Measurements from ENCODE around the gene DOK7. TPM values are rescaled to one million over a fixed set of nuclear protein-coding genes. Genes with fewer than 3 reads are reported as not detected.

The DOK7 gene
- total RNA-seq, 1 donor from 2014 or later: not detected

DNA sequence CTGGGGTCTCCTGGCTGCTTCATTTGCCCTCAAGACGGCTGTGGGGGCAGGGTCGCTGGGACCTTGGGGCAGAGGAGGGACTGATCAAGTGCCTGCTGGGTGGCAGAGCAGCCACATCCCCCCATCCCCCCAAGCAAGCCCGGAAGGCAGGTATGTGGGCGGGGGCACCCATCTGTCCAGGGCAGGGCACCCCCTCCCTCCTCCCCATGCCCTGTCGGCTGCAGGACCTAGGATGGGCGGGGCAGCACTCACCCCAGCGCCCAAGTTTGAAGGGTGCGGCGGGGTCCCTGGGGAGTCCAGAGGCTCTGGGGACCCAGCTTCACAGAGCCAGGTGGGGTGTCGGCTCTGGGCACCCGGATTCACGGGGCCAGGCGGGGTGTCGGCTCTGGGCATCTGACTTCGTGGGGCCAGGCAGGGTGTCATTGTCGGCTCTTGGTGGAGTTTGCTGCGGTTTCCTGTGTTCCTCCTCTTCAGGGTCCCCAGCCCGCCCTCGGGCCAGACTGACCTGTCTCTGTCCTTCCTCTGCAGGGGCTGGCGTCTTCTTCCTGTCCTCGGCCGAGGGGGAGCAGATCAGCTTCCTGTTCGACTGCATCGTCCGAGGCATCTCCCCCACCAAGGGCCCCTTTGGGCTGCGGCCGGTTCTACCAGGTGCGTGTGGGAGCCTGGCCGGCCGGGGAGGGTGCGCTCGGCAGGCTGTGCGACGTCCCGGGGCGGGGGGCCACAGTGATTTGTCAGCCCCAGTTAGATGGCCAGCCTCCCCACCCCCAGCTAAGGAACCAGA is 22.1 kb downstream of the DOK7 start:
- Mint-ChIP-seq H3K4me1 (no peaks in the 10 kb centered on the region), H3K27me3 (peaks cover 25% of the 10 kb centered on the region), H3K4me3 (no peak overlapping the region), H3K27ac (no peak overlapping the region), H3K9me3 (no peaks in the 10 kb centered on the region), H3K36me3 (ENCODE audit: low read depth) (no peaks in the 10 kb centered on the region)
- intact Hi-C loops (cut with micrococcal nuclease): no loop called here
- DNase-seq: no peak

DNA sequence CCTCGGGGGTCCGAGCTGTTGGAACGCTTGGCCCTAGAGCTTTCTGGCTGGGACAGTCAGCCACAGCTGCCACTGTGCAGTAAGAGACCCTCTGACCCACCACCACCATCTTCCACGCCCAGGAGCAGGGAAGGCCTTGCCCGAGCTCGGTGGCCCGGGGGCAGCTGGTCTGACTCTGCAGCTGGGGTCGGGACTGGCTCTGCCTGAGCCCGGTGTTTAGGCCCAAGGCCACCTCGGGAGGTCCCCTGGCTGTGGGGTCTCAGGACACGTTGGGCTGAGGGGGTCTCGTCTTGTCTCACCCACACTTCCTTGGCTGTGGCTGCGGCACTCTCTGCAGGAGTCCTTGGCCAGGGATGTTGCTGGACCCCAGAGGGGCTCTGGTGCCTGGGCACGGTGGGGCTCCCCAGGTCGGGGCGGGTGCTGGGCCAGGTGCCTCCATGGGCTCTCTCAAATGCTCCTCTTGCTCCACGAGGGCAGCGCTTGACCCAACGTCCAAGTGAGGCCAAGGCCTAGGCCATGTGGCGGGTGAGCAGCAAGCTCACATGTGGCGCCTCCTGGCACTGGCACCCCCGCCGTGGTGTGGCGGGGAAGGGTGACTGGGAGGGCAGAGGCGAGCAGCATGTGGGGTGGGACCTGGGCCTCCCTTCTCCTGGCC is 22.9 kb downstream of the DOK7 start:
- H3K36me3 Mint-ChIP-seq (ENCODE audit: low read depth): no peaks in the 10 kb centered on the region
- no peak for DNase-seq
- H3K4me3 Mint-ChIP-seq: no peak overlapping the region
- intact Hi-C loops (cut with micrococcal nuclease): no loop called here
- H3K4me1 Mint-ChIP-seq: no peaks in the 10 kb centered on the region
- H3K9me3 Mint-ChIP-seq: no peaks in the 10 kb centered on the region
- peaks cover 24% of the 10 kb centered on the region for H3K27me3 Mint-ChIP-seq
- H3K27ac Mint-ChIP-seq: no peak overlapping the region

DNA sequence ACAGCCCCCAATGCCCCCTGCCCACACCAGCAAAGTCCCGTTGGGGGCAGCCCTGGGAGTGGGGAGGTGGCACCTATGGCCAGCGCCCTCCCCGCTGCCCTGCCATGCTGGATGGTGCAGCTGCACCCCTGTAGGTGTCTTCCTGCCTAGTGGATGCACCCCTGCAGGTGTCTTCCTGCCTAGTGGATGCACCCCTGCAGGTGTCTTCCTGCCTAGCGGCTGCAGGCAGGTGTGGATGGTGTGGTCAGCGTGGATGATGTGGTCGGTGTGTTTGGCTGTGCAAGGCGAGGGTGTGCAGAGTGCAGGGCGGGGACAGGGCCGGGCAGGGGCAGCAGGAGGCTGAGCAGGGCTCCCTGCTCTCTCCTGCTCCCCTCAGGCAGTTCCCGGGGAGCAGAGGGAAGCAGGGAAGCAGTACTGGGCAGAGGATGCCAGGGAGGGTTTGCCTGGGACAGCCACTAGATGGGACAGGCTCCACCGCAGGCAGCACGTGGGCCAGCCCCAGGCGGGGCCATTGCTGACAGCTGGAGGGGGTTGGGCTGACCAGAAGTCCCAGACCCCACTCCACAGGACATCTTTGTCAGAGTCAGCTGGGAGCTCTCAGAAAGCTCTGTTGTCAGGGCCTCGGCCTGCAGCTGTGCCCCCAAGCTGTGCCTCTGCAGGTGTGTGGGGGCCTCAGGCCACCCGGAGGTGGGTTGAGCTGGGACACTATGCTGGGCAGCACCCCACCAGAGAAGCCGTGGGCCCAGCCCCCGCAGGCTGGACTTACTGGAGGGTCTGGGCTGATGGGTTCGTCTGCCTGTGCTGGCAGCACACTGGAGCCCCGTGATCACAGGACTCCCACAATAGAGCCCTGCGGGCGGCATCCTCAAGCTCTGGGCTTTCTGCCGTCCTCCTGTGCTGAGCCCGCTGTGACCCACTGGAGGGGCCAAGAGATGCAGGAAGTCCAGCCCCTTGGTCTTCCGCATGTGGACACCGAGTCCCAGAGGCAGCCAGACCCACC is 23.7 kb downstream of the DOK7 start:
- H3K36me3 Mint-ChIP-seq (ENCODE audit: low read depth): no peaks in the 10 kb centered on the region
- no peak overlapping the region for H3K27ac Mint-ChIP-seq
- no peaks in the 10 kb centered on the region for H3K4me1 Mint-ChIP-seq
- intact Hi-C loops (cut with micrococcal nuclease): no loop called here
- DNase-seq: no peak
- peaks cover 21% of the 10 kb centered on the region for H3K27me3 Mint-ChIP-seq
- H3K4me3 Mint-ChIP-seq: no peak overlapping the region
- H3K9me3 Mint-ChIP-seq: no peaks in the 10 kb centered on the region

DNA sequence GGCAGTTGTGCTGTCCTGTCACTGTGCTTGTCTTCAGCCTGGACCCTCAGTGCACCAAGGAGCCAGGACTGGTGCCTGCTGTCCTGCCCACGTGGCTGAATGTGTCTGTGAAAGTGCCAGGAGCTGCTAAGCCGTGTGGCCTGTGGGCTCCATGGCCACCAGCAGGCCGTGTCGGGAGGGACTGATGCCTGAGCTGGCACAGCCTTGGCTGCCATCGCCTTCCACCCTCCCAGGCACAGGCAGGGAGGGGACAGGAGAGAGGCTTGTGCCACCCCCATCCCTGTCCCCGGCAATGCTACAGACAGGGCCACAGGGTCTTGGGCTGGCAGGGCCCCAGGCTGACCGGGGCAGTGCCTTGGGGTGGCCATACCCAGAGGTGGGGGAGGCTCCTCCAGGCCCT is 24.8 kb downstream of the DOK7 start:
- Mint-ChIP-seq H3K9me3 (no peaks in the 10 kb centered on the region), H3K36me3 (ENCODE audit: low read depth) (no peaks in the 10 kb centered on the region), H3K27ac (no peak overlapping the region), H3K4me3 (no peak overlapping the region), H3K27me3 (peaks cover 21% of the 10 kb centered on the region), H3K4me1 (no peaks in the 10 kb centered on the region)
- intact Hi-C loops (cut with micrococcal nuclease): no loop called here
- no peak for DNase-seq

DNA sequence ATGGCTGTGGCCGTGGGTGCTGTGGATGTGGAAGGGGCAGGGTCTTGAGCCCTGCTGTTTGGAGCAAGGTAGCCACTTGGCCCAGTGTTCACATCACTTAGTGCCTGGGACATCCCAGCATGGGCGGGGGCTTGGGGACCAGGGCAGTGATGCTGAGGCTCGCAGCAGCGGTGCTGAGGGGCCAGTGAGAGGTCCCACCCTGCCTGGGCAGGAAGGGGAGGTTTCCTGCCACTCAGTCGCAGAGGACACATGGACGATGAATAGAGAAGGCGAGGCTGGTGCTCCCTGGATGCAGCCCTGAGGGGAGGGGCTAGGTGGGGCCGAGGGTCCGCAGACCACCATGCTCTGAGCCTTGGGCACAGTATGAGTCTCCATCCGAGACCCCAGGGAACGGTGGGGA is 25.7 kb downstream of the DOK7 start:
- H3K9me3 Mint-ChIP-seq: no peaks in the 10 kb centered on the region
- H3K4me3 Mint-ChIP-seq: no peak overlapping the region
- H3K27ac Mint-ChIP-seq: no peak overlapping the region
- H3K4me1 Mint-ChIP-seq: no peaks in the 10 kb centered on the region
- no peaks in the 10 kb centered on the region for H3K36me3 Mint-ChIP-seq (ENCODE audit: low read depth)
- intact Hi-C loops (cut with micrococcal nuclease): no loop called here
- peaks cover 21% of the 10 kb centered on the region for H3K27me3 Mint-ChIP-seq
- no peak for DNase-seq

DNA sequence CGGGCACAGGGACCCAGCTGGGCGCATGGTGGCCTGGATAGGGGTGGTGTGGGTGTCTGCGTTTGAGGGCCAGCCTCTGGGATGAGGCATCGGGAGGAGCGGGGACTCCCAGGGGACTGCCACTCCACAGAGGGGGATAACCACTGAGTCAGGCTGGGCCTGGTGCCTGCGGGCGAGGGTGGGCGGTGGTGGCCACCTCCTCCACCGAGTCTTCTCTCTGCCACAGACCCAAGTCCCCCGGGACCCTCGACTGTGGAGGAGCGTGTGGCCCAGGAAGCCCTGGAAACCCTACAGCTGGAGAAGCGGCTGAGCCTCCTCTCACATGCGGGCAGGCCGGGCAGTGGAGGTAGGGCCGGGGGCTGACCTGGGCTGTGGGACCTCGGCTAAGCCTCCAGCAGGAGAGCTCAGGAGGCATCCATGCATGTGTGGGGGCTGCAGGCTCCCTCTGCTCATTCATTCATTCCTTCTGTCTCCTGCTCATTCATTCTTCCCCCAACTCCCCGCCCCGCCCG is 26.4 kb downstream of the DOK7 start:
- intact Hi-C loops (cut with micrococcal nuclease): no loop called here
- Mint-ChIP-seq H3K27ac (no peak overlapping the region), H3K36me3 (ENCODE audit: low read depth) (no peaks in the 10 kb centered on the region), H3K4me3 (no peak overlapping the region), H3K4me1 (no peaks in the 10 kb centered on the region), H3K27me3 (peaks cover 21% of the 10 kb centered on the region), H3K9me3 (no peaks in the 10 kb centered on the region)
- no peak for DNase-seq

DNA sequence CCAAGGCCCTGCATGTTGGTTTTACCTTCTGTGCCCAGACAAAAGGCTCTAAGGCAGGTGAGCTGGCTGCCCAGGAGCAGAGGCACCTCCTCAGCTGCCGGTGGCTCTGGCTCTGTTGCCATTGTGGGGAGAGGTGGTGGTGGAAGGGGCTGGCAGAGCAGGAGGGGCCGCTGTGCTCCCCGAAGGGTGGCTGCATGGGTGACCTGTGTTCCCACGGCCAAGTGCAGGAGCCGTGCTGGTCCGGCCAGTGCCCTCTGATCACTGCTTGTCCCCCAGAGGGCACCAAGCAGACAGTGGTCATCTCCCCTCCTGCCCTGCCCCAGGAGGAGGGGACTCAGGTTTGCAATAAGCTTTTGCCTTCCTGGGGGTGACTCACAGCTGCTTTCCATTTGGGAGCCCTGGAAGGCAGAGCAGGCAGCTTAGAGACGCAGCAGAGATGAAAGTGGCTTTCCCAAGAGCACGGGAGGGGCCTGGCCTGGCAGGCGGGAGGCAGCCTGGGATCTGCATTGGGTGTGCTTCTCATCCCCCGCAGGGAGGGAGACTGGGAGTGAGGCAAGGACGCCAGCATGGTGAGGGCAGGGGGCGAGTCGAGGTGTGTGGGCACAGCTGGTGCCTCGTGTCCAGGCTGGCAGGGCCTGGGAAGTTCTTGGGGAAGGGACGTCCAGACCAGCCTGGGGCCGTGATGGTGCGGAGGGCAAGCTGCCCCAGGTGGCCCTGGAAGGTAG is 28.7 kb downstream of the DOK7 start:
- no peaks in the 10 kb centered on the region for H3K36me3 Mint-ChIP-seq (ENCODE audit: low read depth)
- no peaks in the 10 kb centered on the region for H3K4me1 Mint-ChIP-seq
- no peak overlapping the region for H3K4me3 Mint-ChIP-seq
- H3K27me3 Mint-ChIP-seq: peaks cover 16% of the 10 kb centered on the region
- no peaks in the 10 kb centered on the region for H3K9me3 Mint-ChIP-seq
- intact Hi-C loops (cut with micrococcal nuclease): no loop called here
- DNase-seq: no peak
- H3K27ac Mint-ChIP-seq: no peak overlapping the region

DNA sequence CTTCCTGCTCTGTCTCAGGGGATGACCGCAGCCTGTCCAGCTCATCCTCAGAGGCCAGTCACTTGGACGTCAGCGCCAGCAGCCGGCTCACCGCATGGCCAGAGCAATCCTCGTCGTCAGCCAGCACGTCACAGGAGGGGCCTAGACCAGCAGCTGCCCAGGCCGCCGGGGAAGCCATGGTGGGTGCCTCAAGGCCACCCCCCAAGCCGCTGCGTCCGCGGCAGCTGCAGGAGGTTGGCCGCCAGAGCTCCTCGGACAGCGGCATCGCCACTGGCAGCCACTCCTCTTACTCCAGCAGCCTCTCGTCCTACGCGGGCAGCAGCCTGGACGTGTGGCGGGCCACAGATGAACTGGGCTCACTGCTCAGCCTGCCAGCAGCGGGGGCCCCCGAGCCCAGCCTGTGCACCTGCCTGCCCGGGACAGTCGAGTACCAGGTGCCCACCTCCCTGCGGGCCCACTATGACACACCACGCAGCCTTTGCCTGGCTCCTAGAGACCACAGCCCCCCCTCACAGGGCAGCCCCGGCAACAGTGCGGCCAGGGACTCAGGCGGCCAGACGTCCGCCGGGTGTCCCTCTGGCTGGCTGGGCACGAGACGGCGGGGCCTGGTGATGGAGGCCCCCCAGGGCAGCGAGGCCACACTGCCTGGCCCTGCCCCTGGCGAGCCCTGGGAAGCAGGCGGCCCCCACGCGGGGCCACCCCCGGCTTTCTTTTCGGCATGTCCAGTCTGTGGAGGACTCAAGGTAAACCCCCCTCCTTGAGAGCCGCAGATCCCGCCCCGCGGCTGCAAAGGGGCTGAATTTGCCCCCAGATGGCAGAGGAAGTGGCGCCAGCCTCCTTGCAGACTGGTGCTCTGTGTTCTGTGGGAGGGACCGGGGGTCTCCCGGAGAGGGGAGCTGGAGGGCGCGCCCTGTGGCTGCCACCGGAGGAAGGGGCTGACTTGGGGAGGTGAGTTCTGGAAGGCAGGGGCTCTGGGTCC is 29.9 kb downstream of the DOK7 start:
- no peaks in the 10 kb centered on the region for H3K36me3 Mint-ChIP-seq (ENCODE audit: low read depth)
- peaks cover 16% of the 10 kb centered on the region for H3K27me3 Mint-ChIP-seq
- intact Hi-C loops (cut with micrococcal nuclease): no loop called here
- DNase-seq: no peak
- no peaks in the 10 kb centered on the region for H3K9me3 Mint-ChIP-seq
- H3K27ac Mint-ChIP-seq: no peak overlapping the region
- H3K4me1 Mint-ChIP-seq: no peaks in the 10 kb centered on the region
- no peak overlapping the region for H3K4me3 Mint-ChIP-seq

DNA sequence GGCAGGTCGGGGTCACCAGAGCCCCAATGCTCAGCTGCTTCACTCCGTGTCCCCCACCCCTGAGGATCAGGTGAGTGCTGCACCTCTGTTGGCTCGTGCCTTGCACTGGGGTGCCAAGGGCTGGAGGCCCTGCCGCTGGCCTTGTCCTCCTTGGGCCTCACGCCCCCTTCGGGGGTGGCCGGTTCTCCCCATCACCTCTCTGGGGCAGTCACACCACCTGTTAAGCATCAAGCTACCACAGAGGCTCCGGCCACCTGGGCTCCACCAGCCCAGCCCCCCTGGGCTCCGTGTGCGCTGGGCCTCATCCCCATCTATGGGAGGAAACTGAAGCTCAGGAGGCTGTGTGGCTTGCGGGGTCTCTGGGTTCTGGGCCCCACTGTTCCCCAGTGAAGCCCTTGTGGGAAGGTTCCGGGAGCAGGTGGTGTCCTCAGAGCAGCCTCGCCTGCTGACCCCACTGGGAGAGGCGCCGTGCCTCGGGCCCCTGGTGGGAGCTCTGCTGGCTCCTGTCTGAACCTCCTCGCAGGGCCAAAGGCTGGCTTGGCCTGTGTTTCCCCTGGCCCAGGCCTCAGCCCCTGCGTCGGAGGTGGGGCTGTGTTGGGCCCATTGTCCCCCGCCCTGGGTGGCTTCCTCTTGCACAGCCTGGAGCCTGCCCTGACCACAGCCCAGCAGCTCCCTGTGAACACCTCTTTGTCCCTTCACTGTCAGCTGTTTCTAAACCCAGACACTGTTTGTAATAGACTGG is 30.8 kb downstream of the DOK7 start:
- Mint-ChIP-seq H3K4me1 (no peaks in the 10 kb centered on the region), H3K4me3 (no peak overlapping the region), H3K27me3 (peaks cover 14% of the 10 kb centered on the region), H3K9me3 (no peaks in the 10 kb centered on the region), H3K27ac (no peak overlapping the region), H3K36me3 (ENCODE audit: low read depth) (no peaks in the 10 kb centered on the region)
- no peak for DNase-seq
- intact Hi-C loops (cut with micrococcal nuclease): no loop called here

DNA sequence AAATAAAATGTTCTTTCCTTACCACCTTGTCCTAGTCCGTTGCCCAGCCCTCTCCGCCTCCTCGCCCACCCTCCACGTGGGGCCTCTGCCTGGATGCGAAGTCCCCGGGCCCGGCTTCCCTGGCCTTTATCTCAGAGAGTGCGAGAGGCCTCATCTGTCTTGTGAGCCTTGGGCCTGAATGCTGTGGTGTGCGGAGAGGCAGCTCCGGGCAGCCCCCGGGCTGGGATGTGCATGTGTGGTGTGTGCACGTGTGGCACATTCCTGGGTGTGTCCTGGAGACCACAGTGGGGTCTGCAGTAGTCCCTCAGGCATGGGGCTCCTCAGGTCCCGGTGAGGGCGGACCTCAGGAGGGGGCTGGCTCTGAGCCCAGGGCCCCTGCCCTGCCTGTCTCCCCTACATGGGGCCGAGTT is 31.4 kb downstream of the DOK7 start:
- DNase-seq: no peak
- no peaks in the 10 kb centered on the region for H3K36me3 Mint-ChIP-seq (ENCODE audit: low read depth)
- intact Hi-C loops (cut with micrococcal nuclease): no loop called here
- H3K4me1 Mint-ChIP-seq: no peaks in the 10 kb centered on the region
- no peak overlapping the region for H3K4me3 Mint-ChIP-seq
- H3K9me3 Mint-ChIP-seq: no peaks in the 10 kb centered on the region
- peaks cover 10% of the 10 kb centered on the region for H3K27me3 Mint-ChIP-seq
- no peak overlapping the region for H3K27ac Mint-ChIP-seq

DNA sequence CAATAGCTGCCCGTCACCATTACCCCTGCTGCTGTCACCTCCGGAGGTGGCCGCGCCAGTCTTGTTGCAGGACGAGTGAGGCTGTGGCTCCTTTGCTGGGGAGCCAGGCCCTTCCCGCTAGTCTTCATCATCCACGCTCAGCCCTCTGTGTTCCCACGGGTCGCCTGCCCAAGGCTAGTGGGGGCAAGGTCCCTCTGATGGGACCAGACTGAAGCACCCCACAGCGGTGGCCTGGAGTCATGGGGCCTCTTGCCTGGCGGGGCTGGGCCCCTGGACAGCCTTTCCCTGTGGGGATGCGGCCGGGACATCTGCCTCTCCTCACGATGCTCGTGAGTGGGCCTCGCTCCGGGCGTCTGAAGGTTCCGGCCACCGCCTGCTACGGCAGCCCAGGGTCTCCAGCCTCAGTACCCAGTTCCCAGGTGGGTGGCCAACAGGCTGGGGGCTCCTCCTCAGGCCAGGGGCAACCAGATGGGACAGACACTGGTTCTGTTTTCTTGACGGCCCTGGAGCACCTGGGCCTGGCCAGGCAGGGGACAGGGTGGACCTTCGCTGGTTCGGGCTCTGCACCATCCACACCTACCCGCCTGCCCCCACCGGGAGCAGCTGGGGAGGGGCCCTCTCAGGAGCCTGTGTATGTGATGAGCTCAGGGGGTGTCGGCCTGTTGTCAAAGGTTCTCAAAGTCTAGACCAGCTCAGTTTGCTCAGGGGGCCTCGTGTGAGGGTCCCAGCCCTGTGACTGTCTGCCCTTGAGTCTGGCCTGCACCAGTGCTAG is 32.3 kb downstream of the DOK7 start:
- Mint-ChIP-seq H3K27ac (no peak overlapping the region), H3K4me3 (no peak overlapping the region), H3K27me3 (peaks cover 6% of the 10 kb centered on the region), H3K4me1 (no peaks in the 10 kb centered on the region), H3K9me3 (no peaks in the 10 kb centered on the region), H3K36me3 (ENCODE audit: low read depth) (no peaks in the 10 kb centered on the region)
- intact Hi-C loops (cut with micrococcal nuclease): no loop called here
- DNase-seq: no peak
